ENCODE results near the gene MYD88. TPM values are rescaled to one million over a fixed set of nuclear protein-coding genes. Genes with fewer than 3 reads are reported as not detected.

The MYD88 gene
- 34.5 TPM for total RNA-seq
- 20.8 TPM for polyA plus RNA-seq (ENCODE audit: insufficient read depth, low read depth, low replicate concordance)
- long read RNA-seq, donor 1, transcript MYD88-201 (5 exons, 2,850 nt): major isoform, 6 of 7 reads
- long read RNA-seq, donor 1, partial matches to known transcripts: 0 of 7 reads
- long read RNA-seq, donor 1, other reads (novel, unspliced or antisense): 0 of 7 reads
- long read RNA-seq, donor 2, transcript MYD88-201 (5 exons, 2,850 nt): major isoform, 5 of 7 reads
- long read RNA-seq, donor 2, partial matches to known transcripts: 0 of 7 reads
- long read RNA-seq, donor 2, other reads (novel, unspliced or antisense): 0 of 7 reads
- long read RNA-seq, donor 3, transcript MYD88-201 (5 exons, 2,850 nt): major isoform, 7 of 7 reads
- long read RNA-seq, donor 3, partial matches to known transcripts: 0 of 7 reads
- long read RNA-seq, donor 3, other reads (novel, unspliced or antisense): 0 of 7 reads
- long read RNA-seq, donor 4, transcript MYD88-201 (5 exons, 2,850 nt): major isoform, 12 of 12 reads
- long read RNA-seq, donor 4, partial matches to known transcripts: 0 of 12 reads
- long read RNA-seq, donor 4, other reads (novel, unspliced or antisense): 0 of 12 reads
- long read RNA-seq, donor 5: 0 reads
- long read RNA-seq, donor 6, partial matches to known transcripts: 0 of 1 reads
- long read RNA-seq, donor 6, other reads (novel, unspliced or antisense): 0 of 1 reads
- long read RNA-seq, donor 7, transcript MYD88-201 (5 exons, 2,850 nt): major isoform, 39 of 50 reads
- long read RNA-seq, donor 7, partial matches to known transcripts: 1 of 50 reads
- long read RNA-seq, donor 7, other reads (novel, unspliced or antisense): 8 of 50 reads
- long read RNA-seq, donor 8, partial matches to known transcripts: 0 of 3 reads
- long read RNA-seq, donor 8, other reads (novel, unspliced or antisense): 0 of 3 reads
- long read RNA-seq, donor 9, partial matches to known transcripts: 0 of 5 reads
- long read RNA-seq, donor 9, other reads (novel, unspliced or antisense): 0 of 5 reads
- long read RNA-seq, donor 10, transcript MYD88-201 (5 exons, 2,850 nt): major isoform, 6 of 7 reads
- long read RNA-seq, donor 10, partial matches to known transcripts: 0 of 7 reads
- long read RNA-seq, donor 10, other reads (novel, unspliced or antisense): 0 of 7 reads

DNA sequence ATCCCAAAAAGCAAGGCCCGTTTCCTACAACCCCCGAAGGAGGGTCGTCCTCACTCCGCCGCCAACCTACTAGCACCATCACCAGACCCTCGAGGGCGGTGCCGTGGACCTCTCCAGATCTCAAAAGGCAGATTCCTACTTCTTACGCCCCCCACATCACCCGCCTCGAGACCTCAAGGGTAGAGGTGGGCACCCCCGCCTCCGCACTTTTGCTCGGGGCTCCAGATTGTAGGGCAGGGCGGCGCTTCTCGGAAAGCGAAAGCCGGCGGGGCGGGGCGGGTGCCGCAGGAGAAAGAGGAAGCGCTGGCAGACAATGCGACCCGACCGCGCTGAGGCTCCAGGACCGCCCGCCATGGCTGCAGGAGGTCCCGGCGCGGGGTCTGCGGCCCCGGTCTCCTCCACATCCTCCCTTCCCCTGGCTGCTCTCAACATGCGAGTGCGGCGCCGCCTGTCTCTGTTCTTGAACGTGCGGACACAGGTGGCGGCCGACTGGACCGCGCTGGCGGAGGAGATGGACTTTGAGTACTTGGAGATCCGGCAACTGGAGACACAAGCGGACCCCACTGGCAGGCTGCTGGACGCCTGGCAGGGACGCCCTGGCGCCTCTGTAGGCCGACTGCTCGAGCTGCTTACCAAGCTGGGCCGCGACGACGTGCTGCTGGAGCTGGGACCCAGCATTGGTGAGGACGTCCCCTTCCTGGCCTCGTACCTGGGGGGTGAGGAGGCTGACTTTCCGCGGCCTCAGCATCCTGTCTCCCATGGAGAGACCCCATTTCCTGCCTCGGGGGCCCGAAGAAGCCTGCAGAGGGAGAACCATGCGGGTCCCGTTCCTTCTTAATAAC is at the start of gene MYD88:
MYD88 (plus strand) TSS at position 313 of the 842 bp plus-strand sequence; CDS start at position 353, 40 bp downstream.
- FAIRE-seq (no peak), DNase-seq (peak; percentile 69 to 95 (median 79))
- H3K27ac ChIP-seq (ENCODE audit: low read depth in 2 of 2, low read length in 2 of 2): peak within 1 kb of the TSS; percentile 85 to 97
- H3K4me1 ChIP-seq (ENCODE audit: control insufficient read depth in 2 of 3, insufficient read depth in 2 of 3, low read depth in 1 of 3, low read length in 3 of 3): peaks cover 0 to 30% (median 26%) of the 10 kb centered on the region in 3 donors
- peaks cover 3 to 21% (median 9%) of the 10 kb centered on the region in 3 donors for H3K36me3 ChIP-seq (ENCODE audit: control insufficient read depth in 2 of 3, insufficient read depth in 3 of 3, low read length in 3 of 3)
- H3K9ac ChIP-seq (ENCODE audit: low read length in 3 of 3): peak within 1 kb of the TSS; percentile 51 to 76 (median 72)
- TF ChIP-seq, protein P1, sequence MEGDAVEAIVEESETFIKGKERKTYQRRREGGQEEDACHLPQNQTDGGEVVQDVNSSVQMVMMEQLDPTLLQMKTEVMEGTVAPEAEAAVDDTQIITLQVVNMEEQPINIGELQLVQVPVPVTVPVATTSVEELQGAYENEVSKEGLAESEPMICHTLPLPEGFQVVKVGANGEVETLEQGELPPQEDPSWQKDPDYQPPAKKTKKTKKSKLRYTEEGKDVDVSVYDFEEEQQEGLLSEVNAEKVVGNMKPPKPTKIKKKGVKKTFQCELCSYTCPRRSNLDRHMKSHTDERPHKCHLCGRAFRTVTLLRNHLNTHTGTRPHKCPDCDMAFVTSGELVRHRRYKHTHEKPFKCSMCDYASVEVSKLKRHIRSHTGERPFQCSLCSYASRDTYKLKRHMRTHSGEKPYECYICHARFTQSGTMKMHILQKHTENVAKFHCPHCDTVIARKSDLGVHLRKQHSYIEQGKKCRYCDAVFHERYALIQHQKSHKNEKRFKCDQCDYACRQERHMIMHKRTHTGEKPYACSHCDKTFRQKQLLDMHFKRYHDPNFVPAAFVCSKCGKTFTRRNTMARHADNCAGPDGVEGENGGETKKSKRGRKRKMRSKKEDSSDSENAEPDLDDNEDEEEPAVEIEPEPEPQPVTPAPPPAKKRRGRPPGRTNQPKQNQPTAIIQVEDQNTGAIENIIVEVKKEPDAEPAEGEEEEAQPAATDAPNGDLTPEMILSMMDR (IDR thresholded peaks at IDR 0.05; ENCODE audit: borderline replicate concordance, extremely low read depth, insufficient read depth): no peak
- intact Hi-C loops (cut with DNase I): no loop called here
- H3K4me3 ChIP-seq (ENCODE audit: low read length in 3 of 3): peak within 1 kb of the TSS; percentile 74 to 85 (median 82)
- no peaks in the 10 kb centered on the region for H3K27me3 ChIP-seq (ENCODE audit: control insufficient read depth, insufficient read depth, low read length)
- no peaks in the 10 kb centered on the region for H3K9me3 ChIP-seq (ENCODE audit: control insufficient read depth in 2 of 3, insufficient read depth in 1 of 3, low read length in 3 of 3)

GRCh38 chr3:38089163-38089562 is 49.3 kb upstream of the MYD88 start:
- no peak overlapping the region for H3K9ac ChIP-seq (ENCODE audit: low read length in 3 of 3)
- H3K4me3 ChIP-seq (ENCODE audit: low read length in 3 of 3): no peak overlapping the region
- no peaks in the 10 kb centered on the region for H3K36me3 ChIP-seq (ENCODE audit: control insufficient read depth in 2 of 3, insufficient read depth in 3 of 3, low read length in 3 of 3)
- H3K4me1 ChIP-seq (ENCODE audit: control insufficient read depth in 2 of 3, insufficient read depth in 2 of 3, low read depth in 1 of 3, low read length in 3 of 3): no peaks in the 10 kb centered on the region
- no peak for DNase-seq
- FAIRE-seq: no peak
- intact Hi-C loops (cut with DNase I): no loop called here
- no peaks in the 10 kb centered on the region for H3K27me3 ChIP-seq (ENCODE audit: control insufficient read depth, insufficient read depth, low read length)
- H3K27ac ChIP-seq (ENCODE audit: low read depth in 2 of 2, low read length in 2 of 2): no peak overlapping the region
- H3K9me3 ChIP-seq (ENCODE audit: control insufficient read depth in 2 of 3, insufficient read depth in 1 of 3, low read length in 3 of 3): peaks cover 0 to 3% (median 3%) of the 10 kb centered on the region in 3 donors
- TF ChIP-seq, protein P1 (IDR thresholded peaks at IDR 0.05; ENCODE audit: borderline replicate concordance, extremely low read depth, insufficient read depth): no peak

DNA sequence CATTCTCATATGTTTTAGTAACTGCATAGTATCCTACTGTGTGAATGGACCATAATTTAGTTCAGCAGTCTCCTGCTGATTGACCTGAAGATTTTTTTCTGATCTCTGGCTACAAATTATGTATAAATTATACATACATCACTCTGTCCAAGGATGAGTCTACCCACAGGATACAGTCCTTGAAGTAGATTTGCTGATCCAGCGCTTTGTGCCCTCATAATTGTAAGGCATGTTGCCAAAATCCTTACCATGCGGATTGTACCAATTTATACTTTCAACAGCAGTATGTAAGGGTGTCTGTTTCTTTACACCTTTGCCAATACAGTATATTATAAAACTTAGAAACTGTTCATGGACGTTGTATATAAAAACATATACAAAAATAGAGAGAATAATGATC is 48.0 kb upstream of the MYD88 start:
- no peaks in the 10 kb centered on the region for H3K36me3 ChIP-seq (ENCODE audit: control insufficient read depth in 2 of 3, insufficient read depth in 3 of 3, low read length in 3 of 3)
- H3K9me3 ChIP-seq (ENCODE audit: control insufficient read depth in 2 of 3, insufficient read depth in 1 of 3, low read length in 3 of 3): no peaks in the 10 kb centered on the region
- FAIRE-seq: no peak
- intact Hi-C loops (cut with DNase I): no loop called here
- H3K9ac ChIP-seq (ENCODE audit: low read length in 3 of 3): no peak overlapping the region
- DNase-seq: no peak
- H3K4me1 ChIP-seq (ENCODE audit: control insufficient read depth in 2 of 3, insufficient read depth in 2 of 3, low read depth in 1 of 3, low read length in 3 of 3): no peaks in the 10 kb centered on the region
- no peak overlapping the region for H3K27ac ChIP-seq (ENCODE audit: low read depth in 2 of 2, low read length in 2 of 2)
- H3K4me3 ChIP-seq (ENCODE audit: low read length in 3 of 3): no peak overlapping the region
- TF ChIP-seq, protein P1 (IDR thresholded peaks at IDR 0.05; ENCODE audit: borderline replicate concordance, extremely low read depth, insufficient read depth): no peak
- H3K27me3 ChIP-seq (ENCODE audit: control insufficient read depth, insufficient read depth, low read length): no peaks in the 10 kb centered on the region

All from kidney (tissue), 22 donors.